ENCODE data around the gene UTP25. TPM values are rescaled to one million over a fixed set of nuclear protein-coding genes. Genes with fewer than 3 reads are reported as not detected.
A peak's percentile ranks its signal among the peaks of the same experiment; 100 is the strongest.

UTP25 gene
- total and polyA plus RNA-seq, 2 experiments from 2014 or later = 3.1 to 5.4 TPM

GRCh38 chr1:209802117-209802779 is 25.5 kb upstream of the UTP25 start:
- Histone ChIP-seq H3K4me3 (no peak overlapping the region), H3K4me1 (ENCODE audit: low read depth) (peaks cover 3% of the 10 kb centered on the region), H3K36me3 (no peaks in the 10 kb centered on the region), H3K27me3 (peaks cover 40% of the 10 kb centered on the region), H3K27ac (no peak overlapping the region), H3K9me3 (ENCODE audit: low read depth) (no peaks in the 10 kb centered on the region)
- TF ChIP-seq CTCF (IDR thresholded peaks at IDR 0.05; ENCODE audit: low read depth, low read length) = no peak
- DNase-seq (ENCODE audit: low read depth in 1 of 2, low spot score in 1 of 2) = no peak

- H3K36me3 ChIP-seq = no peaks in the 10 kb centered on the region
- peaks cover 40% of the 10 kb centered on the region for H3K27me3 ChIP-seq
- TF ChIP-seq CTCF (IDR thresholded peaks at IDR 0.05; ENCODE audit: low read depth, low read length) = no peak
- H3K4me3 ChIP-seq = no peak overlapping the region
- H3K4me1 ChIP-seq (ENCODE audit: low read depth) = peaks cover 6% of the 10 kb centered on the region
- H3K9me3 ChIP-seq (ENCODE audit: low read depth) = no peaks in the 10 kb centered on the region
- H3K27ac ChIP-seq = no peak overlapping the region
- DNase-seq (ENCODE audit: low read depth in 1 of 2, low spot score in 1 of 2) = no peak
These were observed 25.0 kb upstream of the UTP25 start for GRCh38 chr1:209802780-209803152.

GRCh38 chr1:209803568-209803967 is 24.2 kb upstream of the UTP25 start:
- no peak overlapping the region for H3K4me3 ChIP-seq
- H3K27ac ChIP-seq = no peak overlapping the region
- DNase-seq (ENCODE audit: low read depth in 1 of 2, low spot score in 1 of 2) = no peak
- no peak for TF ChIP-seq CTCF (IDR thresholded peaks at IDR 0.05; ENCODE audit: low read depth, low read length)
- H3K27me3 ChIP-seq = peaks cover 40% of the 10 kb centered on the region
- H3K36me3 ChIP-seq = no peaks in the 10 kb centered on the region
- no peaks in the 10 kb centered on the region for H3K9me3 ChIP-seq (ENCODE audit: low read depth)
- peaks cover 13% of the 10 kb centered on the region for H3K4me1 ChIP-seq (ENCODE audit: low read depth)

GRCh38 chr1:209805341-209805781 is 22.4 kb upstream of the UTP25 start:
- Histone ChIP-seq H3K27ac (no peak overlapping the region), H3K4me1 (ENCODE audit: low read depth) (peaks cover 15% of the 10 kb centered on the region), H3K4me3 (peak overlapping the region; percentile 31), H3K36me3 (no peaks in the 10 kb centered on the region), H3K27me3 (peaks cover 40% of the 10 kb centered on the region), H3K9me3 (ENCODE audit: low read depth) (no peaks in the 10 kb centered on the region)
- peak in 1 of 2 donors; percentile 8 for DNase-seq (ENCODE audit: low read depth in 1 of 2, low spot score in 1 of 2)
- no peak for TF ChIP-seq CTCF (IDR thresholded peaks at IDR 0.05; ENCODE audit: low read depth, low read length)

GRCh38 chr1:209805875-209806760 is 21.7 kb upstream of the UTP25 start, which contains the start of gene IRF6:
TSS of gene IRF6 (minus strand) at chr1:209806142. CDS start at chr1:209801413, 4,729 bp downstream.
- Histone ChIP-seq H3K4me3 (peak within 1 kb of the TSS; percentile 31), H3K4me1 (ENCODE audit: low read depth) (peaks cover 15% of the 10 kb centered on the region)

More at GRCh38 chr1:209805875-209806760, 21.7 kb upstream of the UTP25 start, which contains the start of gene IRF6:
- no peaks in the 10 kb centered on the region for H3K9me3 ChIP-seq (ENCODE audit: low read depth)
- no peaks in the 10 kb centered on the region for H3K36me3 ChIP-seq
- H3K27me3 ChIP-seq = peaks cover 40% of the 10 kb centered on the region
- DNase-seq (ENCODE audit: low read depth in 1 of 2, low spot score in 1 of 2) = peak; percentile 83 to 90
- H3K27ac ChIP-seq = peak within 1 kb of the TSS; percentile 75
- TF ChIP-seq CTCF (IDR thresholded peaks at IDR 0.05; ENCODE audit: low read depth, low read length) = no peak

All from cardiac muscle cell (in vitro differentiated cells and primary cell).